ENCODE data around the gene KCNC2. TPM values are rescaled to one million over a fixed set of nuclear protein-coding genes. Genes with fewer than 3 reads are reported as not detected.

The KCNC2 gene
- total RNA-seq, 1 donor = 0.43 TPM

DNA sequence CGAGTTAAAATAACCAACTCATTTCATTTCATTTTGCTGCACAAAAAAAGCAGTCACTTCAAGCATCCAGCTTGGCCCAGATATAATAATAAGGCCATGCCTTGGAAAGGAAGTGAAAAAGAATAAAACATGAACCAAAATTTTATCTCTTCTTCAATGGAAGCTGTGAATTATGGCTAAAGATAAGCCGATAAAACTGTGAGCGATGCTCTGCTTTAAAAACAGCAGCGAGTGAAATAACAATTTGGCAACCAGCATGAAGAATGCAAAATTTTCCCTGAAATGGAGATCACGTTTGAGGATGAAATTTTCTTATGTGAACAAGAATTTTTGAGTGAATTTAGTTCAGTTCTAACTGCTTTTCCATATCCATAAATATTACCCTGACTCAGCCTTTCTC is 70.4 kb downstream of the KCNC2 start:
- no peak overlapping the region for H3K4me3 ChIP-seq (ENCODE audit: low read depth, low read length)
- no peak for TF ChIP-seq CTCF (IDR thresholded peaks at IDR 0.05; ENCODE audit: insufficient read depth, low read depth, low read length)

DNA sequence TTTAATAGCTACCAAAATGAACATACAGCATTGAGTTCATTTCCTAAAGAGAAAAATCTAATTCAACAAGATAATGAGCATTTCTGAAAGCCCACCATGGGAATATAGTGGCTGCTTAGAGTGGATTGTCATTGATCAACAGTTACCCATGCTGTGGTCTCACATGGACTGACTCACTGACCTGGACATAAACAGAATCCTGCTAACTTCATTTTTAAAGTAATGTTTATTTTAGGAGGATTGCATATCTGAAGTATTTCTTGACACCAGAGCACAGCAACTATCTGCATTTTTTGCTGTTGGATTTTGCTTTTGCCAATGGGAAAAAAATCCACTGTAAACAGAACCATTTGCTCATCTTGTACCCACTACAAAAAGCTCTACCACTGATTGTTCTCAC is 71.7 kb downstream of the KCNC2 start:
- peak; percentile 30 for DNase-seq (ENCODE audit: low read depth)
- H3K4me3 ChIP-seq (ENCODE audit: low read depth, low read length) = no peak overlapping the region
- TF ChIP-seq CTCF (IDR thresholded peaks at IDR 0.05; ENCODE audit: insufficient read depth, low read depth, low read length) = no peak

More for the DNA sequence above, 70.4 kb downstream of the KCNC2 start:
- DNase-seq (ENCODE audit: low read depth) = no peak

DNA sequence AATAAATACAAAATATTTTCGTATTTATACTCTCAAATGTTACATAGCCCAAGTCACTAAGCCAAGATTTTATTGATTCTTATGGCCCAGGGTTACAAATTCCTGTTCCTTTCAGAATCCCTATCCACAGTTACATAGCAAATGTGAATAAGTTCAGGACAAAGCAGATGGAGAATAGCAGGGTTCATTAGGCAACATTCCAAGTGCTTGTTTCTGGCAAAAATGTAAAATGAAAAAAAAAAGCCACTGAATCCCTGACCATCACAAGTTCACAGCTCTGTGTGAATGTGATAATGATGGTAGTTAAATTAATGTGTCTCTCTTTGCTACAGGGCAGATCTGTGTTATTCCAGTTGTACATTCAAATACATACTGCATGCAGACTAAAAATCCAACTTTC is 74.6 kb downstream of the KCNC2 start:
- DNase-seq (ENCODE audit: low read depth) = no peak
- H3K4me3 ChIP-seq (ENCODE audit: low read depth, low read length) = no peak overlapping the region
- no peak for TF ChIP-seq CTCF (IDR thresholded peaks at IDR 0.05; ENCODE audit: insufficient read depth, low read depth, low read length)

GRCh38 chr12:75130811-75131210 is 78.8 kb downstream of the KCNC2 start:
- no peak for TF ChIP-seq CTCF (IDR thresholded peaks at IDR 0.05; ENCODE audit: insufficient read depth, low read depth, low read length)
- no peak for DNase-seq (ENCODE audit: low read depth)
- no peak overlapping the region for H3K4me3 ChIP-seq (ENCODE audit: low read depth, low read length)

DNA sequence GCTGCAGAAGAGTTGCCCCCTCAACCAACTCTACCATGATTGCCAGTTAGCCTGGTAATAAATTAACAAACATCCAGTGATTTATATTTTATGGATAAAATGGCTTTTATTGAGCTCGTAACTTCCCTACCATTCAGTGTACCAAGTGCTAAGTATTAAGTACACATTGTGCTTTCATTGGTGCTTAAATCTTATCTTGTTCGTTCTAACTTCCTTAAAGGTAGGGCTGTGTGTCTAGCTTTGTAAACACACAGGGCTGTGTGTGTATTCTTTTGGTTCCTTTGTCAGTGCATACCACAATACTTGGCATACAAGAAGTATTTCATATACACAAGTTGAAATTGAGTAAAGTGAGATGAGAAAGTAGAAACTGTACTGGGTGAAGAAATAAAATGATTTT is 80.4 kb downstream of the KCNC2 start:
- H3K4me3 ChIP-seq (ENCODE audit: low read depth, low read length) = no peak overlapping the region
- no peak for DNase-seq (ENCODE audit: low read depth)
- TF ChIP-seq CTCF (IDR thresholded peaks at IDR 0.05; ENCODE audit: insufficient read depth, low read depth, low read length) = no peak

- no peak for TF ChIP-seq CTCF (IDR thresholded peaks at IDR 0.05; ENCODE audit: insufficient read depth, low read depth, low read length)
- DNase-seq (ENCODE audit: low read depth) = no peak
- H3K4me3 ChIP-seq (ENCODE audit: low read depth, low read length) = no peak overlapping the region
Measured at GRCh38 chr12:75121036-75121705, 88.5 kb downstream of the KCNC2 start.

DNA sequence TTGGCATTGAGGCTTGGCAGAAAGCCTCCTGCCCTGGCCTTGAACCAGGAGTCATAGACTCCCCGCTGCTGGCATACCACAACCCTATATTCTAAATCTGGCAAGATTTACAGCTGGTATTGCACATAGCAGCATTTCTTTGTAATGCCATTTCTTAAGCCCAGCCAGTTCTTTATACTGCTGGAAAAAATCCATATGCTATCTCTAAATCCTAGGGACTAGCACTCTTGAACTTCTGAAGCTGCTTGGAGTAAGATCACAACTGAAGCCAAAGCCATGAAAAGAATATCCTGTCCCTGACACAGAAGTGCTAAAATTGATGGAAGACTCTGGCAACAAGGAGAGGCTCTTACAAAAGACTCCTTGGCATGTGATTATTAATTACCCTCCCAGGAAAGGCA is 89.3 kb downstream of the KCNC2 start:
- no peak overlapping the region for H3K4me3 ChIP-seq (ENCODE audit: low read depth, low read length)
- TF ChIP-seq CTCF (IDR thresholded peaks at IDR 0.05; ENCODE audit: insufficient read depth, low read depth, low read length) = no peak
- DNase-seq (ENCODE audit: low read depth) = peak; percentile 8
